LNCaP clone FGC (cell line): ENCODE results near the gene ANP32A.

Experiments
- DNase-seq: peaks from one replicate; pipeline ENCODE4 v3.0.0-alpha.2; 2011; ENCODE audit warnings: low read depth
- H3K4me3 ChIP-seq: 2 replicates; pipeline ENCODE4 v1.5.1; 2011; ENCODE audit warnings: mild to moderate bottlenecking, low read depth, low read length, control low read depth
- TF ChIP-seq, protein P1 (sequence below): IDR thresholded peaks from 2 replicates; pipeline ENCODE4 v1.5.1; 2012; ENCODE audit warnings: mild to moderate bottlenecking; ENCODE audit not compliant: control insufficient read depth, insufficient read depth; ENCODE audit errors: extremely low read depth

ANP32A gene

DNA sequence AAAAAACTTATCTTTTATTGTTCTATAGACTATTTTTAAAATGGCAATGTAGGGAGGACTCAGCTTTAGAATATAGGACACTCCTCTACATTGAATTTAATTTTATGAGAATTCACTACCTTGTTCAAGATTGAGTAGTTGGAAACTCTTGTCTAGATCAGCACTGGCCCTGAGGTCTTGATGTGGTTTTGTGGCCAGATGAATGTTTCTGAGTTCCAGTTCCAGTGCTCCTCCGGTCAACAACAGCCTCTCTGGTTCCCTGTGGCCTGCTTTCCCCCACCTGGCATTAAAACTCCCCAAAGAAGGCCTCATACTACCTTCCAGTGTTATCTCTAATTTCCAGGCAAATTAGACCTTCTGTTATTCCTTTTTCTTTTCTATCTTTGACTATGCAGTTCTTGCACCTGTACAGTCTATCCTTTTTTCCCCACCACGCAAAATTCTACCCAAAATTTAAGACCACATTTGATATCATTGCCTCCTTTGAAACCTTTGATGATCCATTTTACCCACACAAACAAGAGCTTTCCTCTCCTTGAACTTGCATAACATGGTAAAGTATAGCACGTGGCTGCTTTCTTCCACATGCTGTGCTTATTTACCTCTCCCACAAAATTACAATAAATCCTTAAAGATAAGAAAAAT, 9.6 kb upstream of the ANP32A start:
- no peak for DNase-seq

DNA sequence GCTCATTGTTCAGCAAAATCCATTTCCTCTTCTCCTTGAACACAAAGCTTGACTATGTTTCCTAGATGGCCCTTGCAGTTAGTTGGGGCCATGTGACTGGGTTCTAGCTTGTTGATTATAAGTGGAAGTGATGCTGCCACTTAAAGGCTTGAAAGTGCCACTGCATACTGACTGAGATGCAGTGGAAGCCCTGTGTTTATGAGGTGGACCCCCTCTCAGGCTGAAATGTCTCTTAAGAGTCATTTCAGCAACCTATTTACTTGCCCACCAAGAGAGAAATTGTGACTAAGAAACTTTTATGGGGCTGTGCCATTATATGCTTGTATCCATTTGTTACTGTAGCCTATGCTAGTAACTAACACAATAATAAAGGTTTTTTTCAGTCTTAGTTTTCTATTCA, 8.4 kb upstream of the ANP32A start:
- TF ChIP-seq, protein P1, sequence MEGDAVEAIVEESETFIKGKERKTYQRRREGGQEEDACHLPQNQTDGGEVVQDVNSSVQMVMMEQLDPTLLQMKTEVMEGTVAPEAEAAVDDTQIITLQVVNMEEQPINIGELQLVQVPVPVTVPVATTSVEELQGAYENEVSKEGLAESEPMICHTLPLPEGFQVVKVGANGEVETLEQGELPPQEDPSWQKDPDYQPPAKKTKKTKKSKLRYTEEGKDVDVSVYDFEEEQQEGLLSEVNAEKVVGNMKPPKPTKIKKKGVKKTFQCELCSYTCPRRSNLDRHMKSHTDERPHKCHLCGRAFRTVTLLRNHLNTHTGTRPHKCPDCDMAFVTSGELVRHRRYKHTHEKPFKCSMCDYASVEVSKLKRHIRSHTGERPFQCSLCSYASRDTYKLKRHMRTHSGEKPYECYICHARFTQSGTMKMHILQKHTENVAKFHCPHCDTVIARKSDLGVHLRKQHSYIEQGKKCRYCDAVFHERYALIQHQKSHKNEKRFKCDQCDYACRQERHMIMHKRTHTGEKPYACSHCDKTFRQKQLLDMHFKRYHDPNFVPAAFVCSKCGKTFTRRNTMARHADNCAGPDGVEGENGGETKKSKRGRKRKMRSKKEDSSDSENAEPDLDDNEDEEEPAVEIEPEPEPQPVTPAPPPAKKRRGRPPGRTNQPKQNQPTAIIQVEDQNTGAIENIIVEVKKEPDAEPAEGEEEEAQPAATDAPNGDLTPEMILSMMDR, result peak; percentile 44
- no peak overlapping the region for H3K4me3 ChIP-seq
- DNase-seq, result no peak

More for the DNA sequence above, 9.6 kb upstream of the ANP32A start:
- H3K4me3 ChIP-seq, result no peak overlapping the region
- TF ChIP-seq, protein P1, result no peak

DNA sequence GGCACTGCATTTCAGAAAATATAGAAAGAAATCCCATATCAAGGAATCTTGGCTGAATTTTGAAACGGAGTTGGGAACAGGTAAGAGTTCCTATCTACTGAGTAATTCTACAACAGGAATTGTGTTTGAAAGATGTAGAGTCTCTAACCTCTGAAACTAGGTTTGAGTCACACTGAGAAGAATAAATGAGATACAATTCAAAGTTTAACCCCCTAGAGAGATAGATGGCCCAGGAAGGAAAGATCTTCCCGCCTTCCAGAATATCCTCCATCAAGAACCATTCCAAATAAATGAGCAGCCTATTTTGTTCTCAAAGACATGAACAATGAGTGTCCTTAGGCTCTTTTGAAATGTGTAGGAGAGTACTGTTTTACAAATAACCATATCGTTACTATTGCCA, 2.9 kb upstream of the ANP32A start:
- TF ChIP-seq, protein P1, result no peak
- DNase-seq, result no peak

DNA sequence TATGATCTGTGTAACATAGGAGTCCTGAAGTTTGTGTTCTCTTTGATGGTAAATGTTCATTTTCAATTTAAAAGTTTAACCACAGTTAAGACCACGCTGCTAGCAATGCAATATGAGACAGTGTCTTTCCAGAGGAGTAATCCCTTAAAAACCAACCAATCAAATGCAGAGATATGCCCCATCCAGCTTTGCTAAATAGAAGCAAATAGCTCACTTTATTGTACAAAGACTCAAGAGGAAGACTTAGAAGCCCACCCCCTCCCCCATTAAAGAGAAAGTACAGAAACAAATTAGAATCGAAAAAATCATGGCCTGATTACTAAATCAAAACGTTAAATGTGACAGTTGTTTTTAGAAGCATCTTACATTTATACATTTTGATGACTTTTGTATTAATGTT, 2.1 kb upstream of the ANP32A start:
- H3K4me3 ChIP-seq, result peak overlapping the region; percentile 96; the same call in 1 of the 2 replicates
- DNase-seq, result no peak

More for the DNA sequence above, 2.9 kb upstream of the ANP32A start:
- no peak overlapping the region for H3K4me3 ChIP-seq

DNA sequence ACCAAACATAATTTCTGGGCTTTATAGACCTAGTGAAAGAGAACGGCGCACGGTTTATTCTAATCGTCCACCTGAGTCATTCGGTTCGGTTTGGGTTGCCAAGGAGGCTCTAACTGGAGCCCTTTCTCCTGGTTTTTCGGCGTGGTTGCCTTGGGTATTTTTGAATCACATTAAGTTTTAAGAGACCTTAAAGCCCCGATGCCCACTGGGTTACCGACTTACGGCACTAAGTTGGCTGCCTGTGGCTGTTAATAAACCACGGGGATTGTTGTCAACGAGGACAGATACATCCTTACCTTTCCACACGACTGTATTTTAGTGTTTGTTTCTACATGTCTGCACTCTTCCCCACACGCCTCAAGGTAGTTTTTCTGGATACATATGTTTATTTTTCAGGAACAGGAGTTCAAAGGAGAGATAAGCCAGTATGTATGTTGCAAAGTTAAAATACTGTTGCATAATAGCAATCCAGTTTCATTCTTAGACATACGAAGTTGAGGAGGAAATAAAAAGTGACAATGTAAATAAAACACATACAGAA, 1.2 kb upstream of the ANP32A start:
- H3K4me3 ChIP-seq, result peak overlapping the region; percentile 96
- peak; percentile 90 for DNase-seq
- TF ChIP-seq, protein P1, result no peak

More for the DNA sequence above, 2.1 kb upstream of the ANP32A start:
- TF ChIP-seq, protein P1, result no peak

DNA sequence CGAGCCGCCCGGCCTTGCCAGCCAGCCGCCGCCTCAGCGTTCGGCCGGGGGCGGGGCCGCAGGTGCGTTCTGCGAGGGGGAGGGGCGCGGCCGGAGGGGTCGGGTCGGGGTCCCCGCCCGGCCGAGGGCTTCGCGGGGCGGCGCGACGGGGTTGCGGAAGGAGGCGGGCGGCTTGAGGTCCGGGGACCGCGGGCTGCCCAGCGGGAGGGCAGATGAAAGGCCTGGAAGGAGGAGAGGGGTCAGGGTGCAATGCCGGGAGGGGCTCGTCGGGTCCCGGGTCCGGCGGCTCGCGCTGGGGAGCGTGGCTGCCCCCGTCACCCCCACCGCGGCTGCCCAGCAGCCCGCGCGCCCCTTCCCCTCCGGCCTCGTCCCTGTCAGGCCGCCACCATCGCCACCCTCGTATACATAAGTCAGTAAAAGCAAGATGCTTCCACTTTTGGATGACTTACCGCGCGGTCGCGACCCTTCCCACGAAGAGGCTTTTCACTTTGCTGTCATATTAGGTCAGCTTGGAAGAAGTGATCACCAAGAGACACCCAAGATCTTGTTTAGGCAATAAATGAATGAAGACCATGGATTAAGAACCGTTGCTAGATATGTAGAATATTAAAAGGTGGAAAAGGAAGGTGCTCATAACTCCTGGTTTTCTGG, 620 bp upstream of the ANP32A start:
- DNase-seq, result no peak
- peak overlapping the region; percentile 96 for H3K4me3 ChIP-seq
- TF ChIP-seq, protein P1, result no peak
